GM12801 (cell line): ENCODE measurements around the gene PSMD8.

Source experiments
- TF ChIP-seq, protein P1 (sequence below): IDR thresholded peaks from one replicate; pipeline ENCODE4 v1.5.1; 2011; ENCODE audit warnings: control low read depth; ENCODE audit not compliant: insufficient read length; ENCODE audit errors: extremely low read depth

Gene PSMD8

GRCh38 chr19:38412491-38412890, 38.1 kb downstream of the PSMD8 start:
- TF ChIP-seq, protein P1, sequence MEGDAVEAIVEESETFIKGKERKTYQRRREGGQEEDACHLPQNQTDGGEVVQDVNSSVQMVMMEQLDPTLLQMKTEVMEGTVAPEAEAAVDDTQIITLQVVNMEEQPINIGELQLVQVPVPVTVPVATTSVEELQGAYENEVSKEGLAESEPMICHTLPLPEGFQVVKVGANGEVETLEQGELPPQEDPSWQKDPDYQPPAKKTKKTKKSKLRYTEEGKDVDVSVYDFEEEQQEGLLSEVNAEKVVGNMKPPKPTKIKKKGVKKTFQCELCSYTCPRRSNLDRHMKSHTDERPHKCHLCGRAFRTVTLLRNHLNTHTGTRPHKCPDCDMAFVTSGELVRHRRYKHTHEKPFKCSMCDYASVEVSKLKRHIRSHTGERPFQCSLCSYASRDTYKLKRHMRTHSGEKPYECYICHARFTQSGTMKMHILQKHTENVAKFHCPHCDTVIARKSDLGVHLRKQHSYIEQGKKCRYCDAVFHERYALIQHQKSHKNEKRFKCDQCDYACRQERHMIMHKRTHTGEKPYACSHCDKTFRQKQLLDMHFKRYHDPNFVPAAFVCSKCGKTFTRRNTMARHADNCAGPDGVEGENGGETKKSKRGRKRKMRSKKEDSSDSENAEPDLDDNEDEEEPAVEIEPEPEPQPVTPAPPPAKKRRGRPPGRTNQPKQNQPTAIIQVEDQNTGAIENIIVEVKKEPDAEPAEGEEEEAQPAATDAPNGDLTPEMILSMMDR = no peak

GRCh38 chr19:38412961-38413360, 38.6 kb downstream of the PSMD8 start:
- TF ChIP-seq, protein P1 = no peak

DNA sequence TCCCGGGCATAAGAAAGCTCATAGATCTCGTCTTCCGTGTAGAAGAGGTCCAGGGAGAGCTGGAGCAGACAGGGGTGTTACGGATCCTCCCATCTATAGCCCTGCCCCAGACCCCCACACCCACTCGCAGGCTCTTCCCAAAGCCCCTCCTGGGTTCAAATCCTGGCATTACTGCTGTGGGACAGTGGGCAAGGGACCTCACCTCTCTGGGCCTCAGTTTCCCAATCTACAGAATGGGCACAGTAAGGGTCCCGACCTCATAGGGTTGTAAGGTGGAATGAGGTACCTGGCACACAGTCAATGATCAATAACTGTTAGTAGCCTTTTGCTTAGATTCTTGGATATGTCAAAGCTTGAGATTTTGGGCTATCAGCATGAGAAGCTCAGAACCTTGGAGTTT, 39.0 kb downstream of the PSMD8 start:
- TF ChIP-seq, protein P1 = no peak

DNA sequence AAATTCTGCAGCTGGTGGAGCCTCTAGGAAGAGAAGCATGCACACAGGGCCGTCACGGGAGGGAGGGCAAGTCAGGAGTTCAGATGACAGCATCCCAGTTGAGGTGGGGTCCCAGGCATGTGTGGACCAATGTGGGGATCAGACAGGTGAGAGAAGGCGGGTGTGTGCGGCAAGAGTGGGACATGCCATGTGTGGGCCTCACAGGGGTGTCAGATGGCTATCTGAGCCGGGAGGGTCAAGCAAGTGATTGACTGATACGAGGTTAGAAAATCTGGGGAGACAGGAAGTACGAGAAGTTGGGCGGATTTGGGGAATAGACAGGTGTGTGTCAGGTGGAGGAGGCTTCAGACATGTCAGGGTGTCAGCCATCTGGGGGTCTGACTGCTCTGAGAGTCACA, 42.8 kb downstream of the PSMD8 start:
- TF ChIP-seq, protein P1 = no peak

DNA sequence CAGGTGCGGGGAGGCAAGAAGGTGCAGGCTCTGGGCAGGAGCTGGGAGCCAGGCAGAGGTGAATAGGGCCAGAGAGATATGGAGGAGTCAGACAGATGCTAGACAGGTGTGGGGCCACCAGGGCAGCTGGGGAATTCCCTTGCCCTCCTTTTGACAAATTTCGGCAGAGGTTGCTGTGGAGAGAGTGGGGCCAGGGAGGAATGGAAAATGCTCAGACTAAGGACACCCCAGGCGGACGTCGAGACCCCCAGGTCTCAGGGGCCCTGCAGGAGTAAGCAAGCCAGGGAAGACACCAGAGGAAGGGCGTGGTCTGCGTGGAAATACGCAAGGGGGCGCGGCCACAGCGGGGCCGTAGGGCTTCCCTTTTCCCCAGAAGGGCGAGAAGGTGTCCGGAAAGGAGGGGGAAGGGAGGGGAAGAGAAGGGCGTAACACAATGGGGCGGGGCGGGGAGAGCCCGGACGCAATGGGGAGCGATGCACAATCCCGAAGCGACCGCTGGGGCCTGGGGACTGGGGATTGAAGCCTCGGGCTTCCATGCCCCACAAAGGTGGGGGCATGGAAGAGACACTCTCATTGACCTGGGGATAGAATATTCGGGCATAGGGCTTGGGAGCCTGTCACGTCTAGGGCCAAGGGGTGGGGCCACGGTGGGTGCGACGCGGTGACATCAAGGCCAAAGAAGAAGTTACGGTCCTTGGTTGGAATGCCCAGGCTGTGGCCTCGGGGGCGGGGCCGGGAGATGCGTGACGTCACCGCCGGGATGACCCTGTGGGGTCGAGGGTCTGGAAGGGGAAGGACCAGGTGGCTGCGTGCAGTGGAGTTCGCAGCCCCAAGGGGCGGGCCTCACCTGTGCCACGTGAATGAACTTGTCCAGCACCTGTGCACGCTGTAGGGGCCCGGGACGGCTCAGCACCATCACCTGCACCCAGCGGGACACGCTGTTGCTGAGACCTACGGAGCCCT, 43.5 kb downstream of the PSMD8 start:
- TF ChIP-seq, protein P1 = no peak

- TF ChIP-seq, protein P1 = no peak
These were observed 46.6 kb downstream of the PSMD8 start for GRCh38 chr19:38420935-38421334.

- TF ChIP-seq, protein P1 = no peak
These were observed 47.5 kb downstream of the PSMD8 start for GRCh38 chr19:38421856-38422255.
